GM19099 (cell line): ENCODE results near the gene HOXD9.

Source experiments
- POLR2A ChIP-seq: IDR thresholded peaks from 3 replicates; pipeline ENCODE4 v1.6.1; 2011; ENCODE audit warnings: low read depth; ENCODE audit not compliant: insufficient read length; ENCODE audit errors: extremely low read depth

HOXD9 gene

DNA sequence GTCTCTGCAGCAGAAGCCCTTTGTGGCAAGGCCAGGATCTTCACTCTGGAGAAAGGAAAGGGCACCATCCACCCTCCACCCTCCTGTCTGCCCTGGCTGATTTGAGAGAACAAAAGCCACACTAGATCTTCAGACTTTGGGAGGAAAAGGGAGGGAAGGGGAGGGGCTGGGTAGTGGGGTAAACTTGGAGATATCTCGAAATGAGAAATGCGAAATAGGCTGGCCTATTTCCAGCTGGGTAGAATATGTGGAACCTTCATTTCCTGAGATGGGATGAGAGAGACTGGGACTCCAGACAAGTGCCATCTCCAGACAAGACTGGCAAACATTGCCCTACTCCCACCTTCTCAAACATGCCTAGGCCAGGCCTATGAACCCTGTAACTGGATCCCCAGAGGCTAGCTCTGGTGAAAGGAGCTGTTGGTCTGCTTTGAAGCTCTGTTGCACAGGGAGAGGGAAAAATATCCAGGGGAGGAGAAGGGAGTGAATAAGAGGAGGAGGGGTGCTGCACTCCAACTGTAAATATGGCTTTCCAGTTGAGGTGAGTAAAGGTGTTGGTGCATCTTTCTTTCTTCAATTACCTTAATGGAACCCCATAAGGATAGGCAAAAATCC lies 21.2 kb upstream of the HOXD9 start:
- TF ChIP-seq POLR2A: no peak

DNA sequence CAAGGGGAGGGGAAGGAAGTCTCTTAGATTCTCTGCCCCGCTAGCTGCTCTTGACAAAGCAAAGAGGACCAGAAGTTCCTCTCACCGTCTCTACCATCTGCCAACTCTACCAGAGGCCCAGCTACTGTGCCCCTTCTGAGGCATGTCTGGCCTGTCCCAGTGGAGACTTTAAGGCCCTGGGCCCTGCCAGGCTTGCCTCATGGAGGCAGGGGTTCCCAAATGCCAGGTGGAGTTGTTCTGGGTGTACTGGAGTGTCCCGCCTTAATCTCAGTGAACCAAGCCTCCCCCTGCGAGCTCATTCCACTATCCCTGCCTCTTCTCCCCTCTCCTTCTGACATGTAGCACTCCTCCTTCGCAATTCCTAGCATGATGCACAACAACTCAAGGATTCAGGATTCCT lies 20.7 kb upstream of the HOXD9 start:
- no peak for TF ChIP-seq POLR2A

DNA sequence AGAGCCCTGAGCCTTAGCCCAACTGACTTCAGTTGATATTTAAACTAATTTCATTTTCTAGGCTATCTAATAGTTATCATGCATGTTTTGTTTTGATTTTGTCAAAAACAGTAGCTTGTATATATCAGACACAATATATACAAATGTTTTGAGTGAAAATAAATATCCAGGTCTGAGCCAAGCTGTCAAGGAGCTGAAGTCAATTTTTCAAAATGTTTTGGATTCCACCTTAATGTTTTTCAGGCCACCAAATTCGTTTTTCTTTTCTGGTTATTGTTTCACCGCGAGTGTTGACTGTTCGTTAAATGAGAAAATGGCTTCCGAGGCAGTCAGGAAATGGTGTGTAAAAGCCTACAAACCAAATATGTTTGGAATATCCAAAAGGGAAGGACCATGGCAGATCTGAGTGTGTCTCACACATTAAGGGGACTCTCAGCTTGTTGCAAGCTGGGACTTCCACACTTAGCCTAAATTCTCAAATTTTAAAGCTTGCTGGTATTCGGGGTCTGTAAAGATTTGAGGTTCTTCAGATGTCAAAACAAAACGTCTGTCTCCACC lies 20.1 kb upstream of the HOXD9 start:
- TF ChIP-seq POLR2A: no peak

DNA sequence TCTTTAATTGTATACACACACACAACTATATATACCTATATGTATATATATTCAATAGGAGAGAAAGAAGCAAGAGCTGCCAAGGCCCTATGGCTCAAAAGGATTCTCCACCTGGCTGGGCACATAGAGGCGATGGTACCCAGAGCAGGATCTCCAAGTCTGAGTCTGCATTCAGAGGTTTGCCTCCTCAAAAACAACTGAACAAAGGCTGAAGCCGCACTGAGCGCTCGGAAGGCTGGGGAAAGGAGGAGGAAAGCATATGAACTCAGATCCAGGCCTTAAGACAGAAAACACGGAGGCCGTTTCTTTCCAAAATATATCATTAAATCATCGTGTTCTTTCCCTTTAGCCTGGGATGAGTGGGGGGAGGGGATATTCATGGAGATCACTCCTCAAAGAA lies 19.3 kb upstream of the HOXD9 start:
- TF ChIP-seq POLR2A: no peak

DNA sequence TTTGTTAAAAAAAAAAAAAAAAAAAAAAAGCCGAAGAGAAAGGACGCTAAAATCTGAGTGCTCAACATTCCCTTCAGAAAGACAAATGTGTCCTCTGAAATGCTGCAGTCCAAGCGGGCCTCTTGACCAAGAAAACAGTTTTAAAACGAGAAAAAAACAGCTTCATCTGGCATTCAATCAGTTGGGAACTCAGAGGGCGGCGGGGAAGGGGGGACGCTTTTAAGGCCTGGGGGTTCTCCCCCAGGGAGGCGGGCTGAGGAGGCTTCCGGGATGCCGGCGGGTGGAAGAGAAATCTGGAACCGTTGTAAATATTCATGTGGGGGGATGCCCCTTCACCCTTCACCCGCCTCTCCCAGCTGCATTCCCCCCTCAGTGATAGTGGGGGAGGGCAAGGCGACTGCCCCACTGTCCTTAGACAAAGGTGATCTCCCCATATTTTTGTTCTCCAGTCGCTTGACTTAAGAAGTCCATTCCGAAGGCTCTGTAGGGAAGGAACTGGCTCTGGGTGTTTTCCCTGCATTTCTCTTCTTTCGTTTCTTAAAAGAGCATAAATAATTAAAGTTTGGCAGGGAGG lies 18.7 kb upstream of the HOXD9 start:
- no peak for TF ChIP-seq POLR2A

DNA sequence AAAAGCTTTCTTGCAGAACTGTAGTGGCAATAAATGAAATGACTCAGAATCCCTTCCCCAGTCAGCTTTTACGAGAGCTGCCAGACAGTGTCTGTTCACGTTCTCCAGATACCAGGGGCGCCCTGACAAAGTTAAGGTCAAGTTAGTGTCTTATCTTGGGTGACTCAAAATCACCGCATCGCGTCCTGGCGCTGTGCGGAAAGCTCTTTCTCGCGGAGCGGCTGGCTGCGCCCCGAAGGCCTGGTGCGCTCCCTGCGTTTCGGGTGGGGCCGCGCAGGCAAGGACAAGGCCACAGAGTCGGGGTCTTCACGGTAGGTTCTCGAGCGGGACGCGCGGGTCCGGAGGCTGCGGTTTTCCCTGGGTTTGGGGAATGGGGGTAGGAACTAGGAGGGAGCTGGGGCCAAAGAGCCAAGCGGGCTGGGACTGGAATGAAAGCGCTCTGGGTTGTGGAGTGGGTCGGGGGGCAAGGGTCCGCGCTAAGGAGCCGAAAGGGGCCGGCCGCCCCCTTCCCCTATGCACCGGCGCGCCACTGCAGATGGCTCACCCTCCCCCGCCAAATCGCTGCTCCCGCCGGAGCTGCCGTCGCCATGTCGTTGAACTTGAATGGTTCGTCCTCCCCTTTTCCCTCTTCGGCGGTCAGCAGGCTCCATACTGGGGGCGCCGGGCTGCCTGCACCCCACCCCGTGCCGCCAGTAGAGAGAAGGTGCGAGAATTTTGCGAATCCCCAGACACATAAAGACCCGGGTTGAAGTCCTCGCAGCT lies 18.0 kb upstream of the HOXD9 start:
- TF ChIP-seq POLR2A: no peak

DNA sequence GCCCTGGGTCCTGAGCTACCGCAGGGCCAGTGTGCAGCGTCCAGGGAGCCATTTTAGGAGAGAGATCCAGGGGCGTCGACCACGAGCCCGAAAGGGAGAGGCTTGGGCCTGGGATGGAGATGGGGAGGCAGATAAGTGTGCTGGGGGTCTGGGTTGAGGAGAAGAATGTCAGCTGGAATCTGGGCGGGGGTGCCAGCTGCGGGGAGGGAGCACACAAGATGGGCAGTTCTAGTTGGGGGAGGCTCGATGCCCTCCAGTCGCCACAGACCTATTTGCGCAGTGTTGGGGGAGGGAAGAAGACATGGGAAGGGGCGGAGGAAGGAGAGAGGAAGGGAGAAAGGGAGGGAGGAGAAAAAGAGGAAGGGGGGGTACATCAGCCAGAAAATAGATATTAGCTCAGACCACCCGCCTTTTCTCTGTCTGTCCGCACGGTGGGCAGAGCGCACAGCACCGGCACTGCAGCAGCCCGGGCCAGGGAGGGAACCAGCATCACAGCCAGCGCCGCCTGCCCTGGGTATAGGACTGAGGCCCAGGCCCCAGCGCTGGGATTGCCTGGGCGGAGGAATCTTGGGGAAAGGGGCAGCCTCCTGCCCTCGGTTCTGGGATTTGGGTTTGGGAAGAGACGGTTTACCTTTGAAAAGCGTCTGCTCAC lies 17.3 kb upstream of the HOXD9 start:
- no peak for TF ChIP-seq POLR2A

DNA sequence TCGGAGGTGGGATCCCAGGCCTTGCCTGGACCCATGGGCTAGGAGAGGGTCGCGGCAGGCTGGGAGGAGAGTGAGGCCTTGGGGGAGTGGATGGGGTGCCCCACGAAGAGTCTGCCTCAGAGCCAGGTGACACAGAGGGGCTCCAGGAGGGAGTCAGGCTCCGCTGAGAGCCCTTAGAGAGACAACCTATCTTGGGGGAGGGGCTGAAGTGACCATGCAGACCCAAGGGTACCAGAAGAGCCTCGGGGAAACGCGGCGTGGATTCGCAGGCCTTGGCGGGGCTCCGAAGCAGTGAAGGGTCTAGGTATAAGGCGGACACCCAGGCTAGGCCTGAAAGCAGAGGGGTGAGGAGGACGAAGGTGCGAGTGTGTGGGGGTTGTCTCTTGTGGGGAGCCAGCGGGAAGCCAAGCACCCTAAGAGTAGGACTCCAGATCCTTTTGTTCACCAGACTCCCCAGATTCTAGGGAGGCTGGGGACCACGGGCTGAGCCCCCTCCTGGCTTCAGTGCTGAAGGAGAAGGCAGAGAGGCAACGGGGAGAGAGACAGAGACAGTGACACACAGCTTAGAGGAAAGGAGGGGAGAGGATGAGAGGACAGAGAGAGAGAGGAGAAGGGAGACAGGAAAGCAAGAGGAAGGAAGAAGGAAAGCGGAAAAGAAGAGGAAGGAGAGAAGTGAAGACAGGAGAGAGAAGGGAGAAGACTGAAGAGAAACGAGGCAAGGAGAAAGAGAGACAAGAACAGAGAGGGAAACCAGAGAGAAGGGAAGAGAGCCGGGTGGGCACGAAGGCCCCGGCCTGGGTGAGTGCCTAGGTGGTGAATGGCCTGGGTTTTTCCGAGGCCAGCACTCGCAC lies 16.6 kb upstream of the HOXD9 start:
- TF ChIP-seq POLR2A: no peak

DNA sequence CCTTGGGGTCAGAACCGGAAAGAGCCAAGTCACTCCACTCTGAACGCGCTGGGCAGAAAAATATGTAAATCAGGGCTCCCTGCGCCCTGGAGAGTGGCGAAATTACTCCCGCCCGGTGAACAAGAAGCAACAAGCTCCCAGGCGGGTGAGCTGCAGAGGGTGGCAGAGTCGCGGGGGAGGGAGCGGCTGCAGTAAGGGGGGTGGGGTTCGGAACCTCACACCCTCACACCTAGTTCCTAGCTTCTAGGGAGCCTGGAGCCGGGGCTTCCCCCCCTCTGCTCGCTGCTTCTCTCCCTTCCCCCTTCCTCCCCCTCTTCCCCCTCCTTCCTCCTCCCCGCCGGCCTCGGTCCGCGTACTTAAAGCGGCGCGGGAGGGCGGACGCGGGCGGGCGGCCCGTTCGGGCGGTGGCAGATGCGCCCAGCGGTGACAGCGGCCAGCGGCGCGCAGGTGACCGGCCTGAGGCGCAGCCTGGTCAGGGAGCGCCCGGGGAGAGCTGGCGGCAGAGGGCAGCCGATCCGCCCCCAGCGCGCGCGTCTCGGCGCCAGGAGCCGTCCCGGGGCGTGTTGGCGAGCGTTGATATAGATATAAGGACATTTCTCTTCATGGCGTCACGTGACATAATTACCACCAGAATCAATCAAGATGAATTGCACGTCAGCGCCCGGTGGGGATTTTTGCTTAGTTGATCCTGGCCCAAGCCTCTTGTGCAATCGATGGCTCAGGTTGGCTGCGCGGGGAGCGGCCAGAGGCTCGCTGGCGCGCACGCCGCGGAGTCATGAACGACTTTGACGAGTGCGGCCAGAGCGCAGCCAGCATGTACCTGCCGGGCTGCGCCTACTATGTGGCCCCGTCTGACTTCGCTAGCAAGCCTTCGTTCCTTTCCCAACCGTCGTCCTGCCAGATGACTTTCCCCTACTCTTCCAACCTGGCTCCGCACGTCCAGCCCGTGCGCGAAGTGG lies 15.7 kb upstream of the HOXD9 start, which contains the start of gene HOXD11:
HOXD11 (plus strand) TSS at position 700 of the 959 bp plus-strand sequence; CDS start at position 776, 76 bp downstream.
- TF ChIP-seq POLR2A: no peak

DNA sequence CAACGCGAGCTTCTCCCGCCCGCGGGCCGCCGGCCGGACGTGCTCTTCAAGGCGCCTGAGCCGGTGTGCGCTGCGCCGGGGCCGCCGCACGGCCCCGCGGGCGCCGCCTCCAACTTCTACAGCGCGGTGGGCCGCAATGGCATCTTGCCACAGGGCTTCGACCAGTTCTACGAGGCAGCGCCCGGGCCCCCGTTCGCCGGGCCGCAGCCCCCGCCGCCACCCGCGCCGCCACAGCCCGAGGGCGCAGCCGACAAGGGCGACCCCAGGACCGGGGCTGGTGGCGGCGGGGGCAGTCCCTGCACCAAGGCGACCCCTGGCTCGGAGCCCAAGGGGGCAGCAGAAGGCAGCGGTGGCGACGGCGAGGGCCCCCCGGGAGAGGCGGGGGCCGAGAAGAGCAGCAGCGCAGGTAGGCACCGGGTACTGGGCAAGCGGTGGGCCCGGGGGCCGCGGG lies 14.8 kb upstream of the HOXD9 start:
- TF ChIP-seq POLR2A: no peak

DNA sequence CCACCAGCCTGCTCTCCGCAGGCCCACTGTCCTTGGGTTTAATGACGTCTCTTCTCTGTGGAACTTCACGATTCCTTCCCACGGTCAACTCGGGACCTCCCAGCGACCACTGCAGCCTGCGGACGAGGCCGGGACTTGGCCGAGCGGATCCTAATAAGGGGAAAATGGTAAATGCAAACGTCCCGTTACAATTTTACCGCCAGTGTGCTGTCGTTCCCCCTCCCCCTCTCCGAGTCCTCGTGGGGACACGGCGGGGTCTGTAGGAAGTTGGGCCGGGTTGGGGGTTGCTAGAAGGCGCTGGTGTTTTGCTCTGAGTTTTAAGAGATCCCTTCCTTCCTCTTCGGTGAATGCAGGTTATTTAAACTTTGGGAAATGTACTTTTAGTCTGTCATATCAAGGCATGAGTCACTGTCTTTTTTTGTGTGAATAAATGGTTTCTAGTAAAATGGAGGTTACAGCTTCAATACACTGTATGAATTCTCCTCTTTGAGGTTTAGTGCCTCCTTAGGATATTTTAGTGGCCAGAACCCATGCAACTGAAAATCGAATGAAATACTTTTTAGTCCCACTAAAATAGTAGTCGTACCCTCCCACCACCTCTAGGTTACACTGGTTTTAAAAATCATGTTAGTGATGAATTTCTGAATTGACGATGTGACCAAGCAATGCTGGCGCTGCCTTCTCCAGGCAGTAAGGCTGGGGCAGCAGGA lies 13.2 kb upstream of the HOXD9 start:
- no peak for TF ChIP-seq POLR2A

DNA sequence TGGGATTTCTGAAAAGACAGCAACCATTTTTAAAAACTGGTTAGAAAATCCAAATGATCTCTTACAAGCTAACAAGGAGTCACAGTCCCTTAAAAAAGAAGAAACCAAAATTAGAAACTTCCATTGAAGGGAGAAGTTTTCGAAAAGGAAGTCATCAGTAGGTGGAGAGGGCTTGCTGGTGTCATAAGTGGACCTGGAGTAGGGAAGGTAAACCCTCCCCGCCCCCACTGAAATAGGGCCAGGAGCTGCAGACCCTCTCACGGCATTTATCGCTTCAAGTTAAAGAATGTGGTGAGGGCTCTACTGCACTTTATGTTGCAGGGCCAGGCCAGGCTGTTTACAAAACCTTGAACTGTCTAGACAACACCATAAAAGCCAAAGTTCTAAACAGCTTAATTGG lies 12.6 kb upstream of the HOXD9 start:
- TF ChIP-seq POLR2A: no peak
